Measurements from ENCODE around the gene ZNF322. TPM values are rescaled to one million over a fixed set of nuclear protein-coding genes. Genes with fewer than 3 reads are reported as not detected.

ZNF322 gene
- total RNA-seq, 2 experiments from 2014 or later: 12.2 to 19.0 TPM

- intact Hi-C loops (cut with micrococcal nuclease; ENCODE audit: unreplicated experiment): no loop called here
- CTCF ChIA-PET (ENCODE audit: unreplicated experiment): no interaction called here
Observed at GRCh38 chr6:26623339-26623859, 36.1 kb downstream of the ZNF322 start.

GRCh38 chr6:26613689-26614683 is 45.6 kb downstream of the ZNF322 start:
- no peak overlapping the region for H3K4me2 ChIP-seq (ENCODE audit: low read length)

More at GRCh38 chr6:26623339-26623859, 36.1 kb downstream of the ZNF322 start:
- Histone ChIP-seq H4K20me1 (ENCODE audit: insufficient read depth, low read length) (no peaks in the 10 kb centered on the region), H3K9me2 (ENCODE audit: insufficient read depth, low read length) (no peaks in the 10 kb centered on the region), H3K36me3 (ENCODE audit: insufficient read depth, low read length) (no peaks in the 10 kb centered on the region), H2AFZ (ENCODE audit: low read length) (no peak overlapping the region), H3K4me1 (ENCODE audit: insufficient read depth, low read length, poor library complexity, severe bottlenecking) (no peaks in the 10 kb centered on the region), H3K27ac (ENCODE audit: low read depth, low read length, poor library complexity, severe bottlenecking) (no peak overlapping the region), H3K9me3 (ENCODE audit: low read length) (no peaks in the 10 kb centered on the region; the same call in 1 of the 2 replicates), H3K4me3 (ENCODE audit: low read depth, low read length, poor library complexity, severe bottlenecking) (no peak overlapping the region), H3K79me2 (ENCODE audit: insufficient read depth, low read depth, low read length) (no peaks in the 10 kb centered on the region), H3K4me2 (ENCODE audit: low read length) (no peak overlapping the region)
- no TSS peak for BruUV-seq (replicated peaks)
- no peak for DNase-seq (ENCODE audit: low spot score)
- POLR2A ChIA-PET: no interaction called here
- TF ChIP-seq EZH2phosphoT487 (IDR thresholded peaks at IDR 0.05; ENCODE audit: borderline replicate concordance, low read depth, low read length) (no peak), CTCF (conservative IDR thresholded peaks at IDR 0.05; ENCODE audit: low read length) (no peak)

More at GRCh38 chr6:26613689-26614683, 45.6 kb downstream of the ZNF322 start:
- no peaks in the 10 kb centered on the region for H4K20me1 ChIP-seq (ENCODE audit: insufficient read depth, low read length)
- POLR2A ChIA-PET: no interaction called here
- no peak for TF ChIP-seq EZH2phosphoT487 (IDR thresholded peaks at IDR 0.05; ENCODE audit: borderline replicate concordance, low read depth, low read length)
- no peak for TF ChIP-seq CTCF (conservative IDR thresholded peaks at IDR 0.05; ENCODE audit: low read length)
- H3K79me2 ChIP-seq (ENCODE audit: insufficient read depth, low read depth, low read length): no peaks in the 10 kb centered on the region
- H3K4me1 ChIP-seq (ENCODE audit: insufficient read depth, low read length, poor library complexity, severe bottlenecking): no peaks in the 10 kb centered on the region
- no peak for DNase-seq (ENCODE audit: low spot score)
- no peaks in the 10 kb centered on the region for H3K9me2 ChIP-seq (ENCODE audit: insufficient read depth, low read length)
- no peaks in the 10 kb centered on the region for H3K36me3 ChIP-seq (ENCODE audit: insufficient read depth, low read length)
- no peaks in the 10 kb centered on the region for H3K9me3 ChIP-seq (ENCODE audit: low read length)
- no peak overlapping the region for H3K27ac ChIP-seq (ENCODE audit: low read depth, low read length, poor library complexity, severe bottlenecking)
- no peak overlapping the region for H2AFZ ChIP-seq (ENCODE audit: low read length)
- BruUV-seq (replicated peaks): no TSS peak
- no peak overlapping the region for H3K4me3 ChIP-seq (ENCODE audit: low read depth, low read length, poor library complexity, severe bottlenecking)
- CTCF ChIA-PET (ENCODE audit: unreplicated experiment): no interaction called here
- intact Hi-C loops (cut with micrococcal nuclease; ENCODE audit: unreplicated experiment): no loop called here

All from OCI-LY7 (cell line).